Putamen (tissue), 1 donor: ENCODE measurements around the gene BCL6B.
A peak's percentile ranks its signal among the peaks of the same experiment; 100 is the strongest.
"Not testable (repeated sequence)": the region's sequence is repeated elsewhere in the genome, so short reads cannot be mapped to it uniquely, and the experiment has no call there.

Experiments used
- DNase-seq: peaks from one replicate; pipeline ENCODE4 v3.0.0-alpha.2; 2016; ENCODE audit warnings: low spot score

Gene BCL6B

DNA sequence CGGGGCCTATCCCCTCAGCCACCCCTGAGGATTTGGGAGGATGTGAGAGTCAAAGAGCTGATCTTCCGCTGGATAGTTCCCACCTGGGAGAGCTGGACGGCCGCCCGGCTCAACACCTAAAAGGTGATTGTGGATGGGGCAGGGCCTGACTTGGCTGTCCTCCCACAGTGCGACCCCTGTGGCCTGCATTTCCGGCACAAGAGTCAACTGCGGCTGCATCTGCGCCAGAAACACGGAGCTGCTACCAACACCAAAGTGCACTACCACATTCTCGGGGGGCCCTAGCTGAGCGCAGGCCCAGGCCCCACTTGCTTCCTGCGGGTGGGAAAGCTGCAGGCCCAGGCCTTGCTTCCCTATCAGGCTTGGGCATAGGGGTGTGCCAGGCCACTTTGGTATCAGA is 4.5 kb downstream of the BCL6B start:
- DNase-seq = no peak

- no peak for DNase-seq
Measured at GRCh38 chr17:7029096-7029495, 6.2 kb downstream of the BCL6B start.

DNA sequence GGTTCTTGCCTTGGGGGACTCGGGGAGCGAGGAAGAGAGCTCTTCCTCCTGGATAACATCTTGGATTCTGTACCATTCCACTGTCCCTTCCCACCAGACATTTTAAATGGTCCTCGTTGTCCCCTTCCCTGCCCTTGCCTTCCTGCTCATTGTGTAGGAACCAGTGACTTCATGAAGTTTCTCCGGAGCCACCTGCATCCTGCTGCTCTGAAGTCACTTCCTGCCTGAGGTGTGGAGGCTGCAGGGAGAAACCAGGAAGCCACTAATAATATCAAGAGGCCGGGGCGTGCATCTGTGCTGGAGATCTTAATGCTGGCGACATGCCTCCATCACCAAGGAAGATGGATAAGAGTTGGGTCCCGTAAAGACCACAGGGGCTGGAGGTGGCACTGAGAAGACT is 6.8 kb downstream of the BCL6B start:
- DNase-seq = no peak

DNA sequence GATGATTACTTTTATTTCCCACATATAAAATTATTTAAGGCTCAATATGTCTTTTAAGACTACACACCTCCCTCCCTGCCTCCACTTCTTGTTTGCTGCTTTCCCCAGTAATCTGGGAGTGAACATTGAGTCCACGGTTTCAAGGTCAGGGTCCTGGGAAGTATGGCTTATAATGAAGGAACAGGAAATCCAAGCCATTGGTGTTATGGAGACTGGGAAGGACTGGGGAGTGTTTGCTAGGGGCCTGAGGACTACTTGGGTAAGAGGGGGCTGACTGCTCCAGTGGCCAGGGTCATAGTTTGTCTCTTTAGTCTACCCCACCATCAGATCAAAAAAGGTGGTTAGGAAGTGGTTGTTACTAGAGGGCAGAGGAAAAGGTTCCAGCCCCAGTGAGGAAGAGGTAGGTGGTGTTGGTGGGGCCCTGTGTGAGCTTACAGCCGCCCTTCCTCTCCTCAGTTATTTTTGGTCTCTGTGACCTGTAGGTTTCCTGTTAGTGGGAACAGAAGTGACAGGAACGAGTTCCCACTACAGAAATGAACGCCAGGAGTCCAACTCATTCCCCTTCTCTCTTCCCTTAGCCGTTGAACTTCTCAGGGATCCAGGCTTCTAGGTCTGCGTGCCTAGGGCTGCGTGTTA is 12.2 kb downstream of the BCL6B start:
- no peak for DNase-seq

- peak; percentile 91 for DNase-seq
Measured at GRCh38 chr17:7035591-7036368, 12.9 kb downstream of the BCL6B start, which contains the start of gene SLC16A13. SLC16A13 (plus strand) TSS chr17:7036015; CDS start chr17:7036383, 368 bp downstream.

DNA sequence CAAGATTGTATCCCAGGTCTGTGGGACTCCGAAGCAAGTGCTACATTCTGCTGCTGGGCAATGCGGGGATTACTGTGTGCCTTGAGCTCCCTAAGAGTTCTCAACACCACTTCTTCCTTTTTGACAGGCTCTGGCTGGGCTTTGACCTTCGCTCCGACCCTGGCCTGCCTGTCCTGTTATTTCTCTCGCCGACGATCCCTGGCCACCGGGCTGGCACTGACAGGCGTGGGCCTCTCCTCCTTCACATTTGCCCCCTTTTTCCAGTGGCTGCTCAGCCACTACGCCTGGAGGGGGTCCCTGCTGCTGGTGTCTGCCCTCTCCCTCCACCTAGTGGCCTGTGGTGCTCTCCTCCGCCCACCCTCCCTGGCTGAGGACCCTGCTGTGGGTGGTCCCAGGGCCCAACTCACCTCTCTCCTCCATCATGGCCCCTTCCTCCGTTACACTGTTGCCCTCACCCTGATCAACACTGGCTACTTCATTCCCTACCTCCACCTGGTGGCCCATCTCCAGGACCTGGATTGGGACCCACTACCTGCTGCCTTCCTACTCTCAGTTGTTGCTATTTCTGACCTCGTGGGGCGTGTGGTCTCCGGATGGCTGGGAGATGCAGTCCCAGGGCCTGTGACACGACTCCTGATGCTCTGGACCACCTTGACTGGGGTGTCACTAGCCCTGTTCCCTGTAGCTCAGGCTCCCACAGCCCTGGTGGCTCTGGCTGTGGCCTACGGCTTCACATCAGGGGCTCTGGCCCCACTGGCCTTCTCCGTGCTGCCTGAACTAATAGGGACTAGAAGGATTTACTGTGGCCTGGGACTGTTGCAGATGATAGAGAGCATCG is 15.4 kb downstream of the BCL6B start:
- no peak for DNase-seq

DNA sequence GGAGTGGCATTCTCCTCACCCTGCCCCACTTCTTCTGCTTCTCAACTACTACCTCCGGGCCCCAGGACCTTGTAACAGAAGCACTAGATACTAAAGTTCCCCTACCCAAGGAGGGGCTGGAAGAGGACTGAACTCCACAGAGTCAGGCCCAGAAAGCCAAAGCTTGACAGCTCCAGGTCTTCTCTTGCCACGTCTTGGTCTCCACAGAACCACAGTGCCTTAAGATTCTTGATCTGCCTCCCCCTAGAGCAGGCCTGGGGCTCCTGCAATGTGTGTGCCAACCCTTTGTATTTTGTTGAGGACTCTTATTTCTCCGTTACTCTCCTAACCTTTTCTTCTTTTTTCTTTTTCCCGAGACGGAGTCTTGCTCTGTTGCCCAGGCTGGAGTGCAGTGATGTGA is 17.0 kb downstream of the BCL6B start:
- DNase-seq = no peak

- DNase-seq = no peak
Measured at GRCh38 chr17:7041607-7042500, 19.0 kb downstream of the BCL6B start.

DNA sequence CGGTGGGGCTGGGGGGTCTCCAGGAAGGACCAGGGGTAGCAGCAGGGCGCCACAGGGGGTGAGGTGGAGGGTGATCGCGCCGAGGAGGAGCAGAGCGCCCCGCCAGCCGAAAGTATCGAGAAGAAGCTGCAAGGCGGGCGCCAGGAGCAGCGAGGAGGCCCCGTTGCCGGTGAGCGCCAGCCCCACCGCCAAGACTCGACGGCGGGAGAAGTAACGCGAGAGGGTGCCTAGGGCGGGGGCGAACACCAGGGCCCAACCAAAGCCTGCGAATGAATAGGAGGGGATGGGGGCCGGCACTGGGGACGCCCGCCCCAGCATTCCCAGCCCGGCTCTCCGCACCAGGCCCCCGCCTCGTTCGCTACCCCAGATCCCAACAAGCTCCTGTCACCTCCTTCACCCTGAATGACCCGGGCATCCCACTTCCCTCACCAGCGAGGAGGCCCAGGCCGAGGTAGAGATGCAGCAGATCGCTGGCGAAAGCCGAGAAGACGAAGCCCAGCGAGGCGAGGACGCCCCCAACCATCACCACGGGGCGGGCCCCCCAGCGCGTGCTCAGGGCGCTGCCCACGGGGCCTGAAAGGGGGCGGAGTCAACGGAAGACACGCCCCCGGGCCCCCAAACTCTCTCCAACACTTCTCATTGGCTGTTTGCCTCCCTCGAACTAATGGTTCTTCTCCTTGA is 19.8 kb downstream of the BCL6B start:
- DNase-seq = no peak

- no peak for DNase-seq
Measured at GRCh38 chr17:7043182-7043496, 20.3 kb downstream of the BCL6B start.

- no peak for DNase-seq
Measured at GRCh38 chr17:7043497-7044198, 20.8 kb downstream of the BCL6B start, which contains the start of gene SLC16A11. SLC16A11 (minus strand) TSS chr17:7044092; CDS start chr17:7043513, 579 bp downstream.

- no peak for DNase-seq
Measured at GRCh38 chr17:7045492-7046126, 22.8 kb downstream of the BCL6B start.

GRCh38 chr17:7046127-7046724 is 23.4 kb downstream of the BCL6B start:
- no peak for DNase-seq

- not testable (repeated sequence) for DNase-seq
Measured at GRCh38 chr17:7046725-7047397, 24.0 kb downstream of the BCL6B start.

DNA sequence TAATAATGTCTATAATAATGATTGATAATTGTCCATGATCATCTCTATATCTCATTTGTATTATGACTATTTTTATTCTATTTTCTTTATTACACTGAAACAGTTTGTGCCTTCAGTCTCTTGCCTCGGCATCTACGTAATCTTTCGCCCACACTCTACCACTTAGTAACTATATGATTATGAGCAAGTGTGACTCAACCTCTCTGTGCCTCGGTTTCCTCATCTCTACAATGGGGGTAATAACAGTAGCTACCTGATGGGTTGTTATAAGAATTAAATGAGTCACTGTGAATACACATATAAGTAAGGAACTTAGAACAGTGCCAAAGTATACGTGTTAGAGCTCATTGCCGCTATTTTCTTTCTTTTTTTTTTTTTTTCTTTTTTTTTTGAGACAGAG is 24.7 kb downstream of the BCL6B start:
- no peak for DNase-seq

DNA sequence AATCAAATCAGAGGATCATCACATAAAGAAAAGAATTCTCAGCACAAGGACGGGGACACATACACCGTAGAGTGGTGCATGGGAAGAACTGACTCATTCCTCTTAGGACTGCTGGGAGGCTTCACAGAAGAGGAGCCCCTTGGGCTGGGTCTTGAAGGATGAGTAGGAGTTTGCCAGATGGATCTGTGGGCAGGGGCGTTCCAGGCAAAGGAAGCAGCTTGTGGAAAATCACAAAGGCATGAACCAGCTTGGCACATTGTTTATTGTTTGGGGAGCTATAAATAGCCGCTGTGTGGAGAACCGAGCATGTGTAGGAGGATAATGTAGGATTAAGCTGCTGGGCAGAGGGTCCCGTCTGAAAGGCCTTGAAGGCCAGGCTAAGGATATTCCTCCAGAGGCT is 26.1 kb downstream of the BCL6B start:
- no peak for DNase-seq

GRCh38 chr17:7050583-7050982 is 27.7 kb downstream of the BCL6B start:
- DNase-seq = not testable (repeated sequence)

DNA sequence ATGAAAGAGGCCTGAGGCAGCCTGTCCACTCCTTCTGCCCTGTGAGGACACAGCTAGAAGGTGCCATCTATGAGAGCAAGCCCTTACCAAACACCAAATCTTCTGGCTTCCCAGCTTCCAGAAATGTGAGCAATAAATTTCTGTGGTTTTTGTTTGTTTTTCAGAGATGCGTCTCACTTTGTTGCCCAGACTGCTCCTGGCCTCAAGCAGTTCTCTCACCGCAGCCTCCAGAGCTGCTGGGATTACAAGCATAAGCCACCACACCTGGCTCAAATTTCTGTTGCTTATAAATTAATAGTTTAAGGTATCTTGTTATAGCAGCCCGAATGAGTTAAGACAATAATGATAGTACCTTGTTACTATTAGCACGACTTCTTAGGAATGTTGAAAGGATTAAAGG is 33.5 kb downstream of the BCL6B start:
- DNase-seq = no peak

GRCh38 chr17:7058831-7059447 is 36.1 kb downstream of the BCL6B start:
- no peak for DNase-seq
